ENCODE data around the gene SLC45A3. TPM values are rescaled to one million over a fixed set of nuclear protein-coding genes. Genes with fewer than 3 reads are reported as not detected.

Gene SLC45A3
- total and polyA plus RNA-seq, 2 of the 4 experiments (the other 2 are of a cell fraction), result 1.4 to 2.5 TPM

GRCh38 chr1:205639567-205639966 lies 40.7 kb downstream of the SLC45A3 start:
- H3K27me3 ChIP-seq (ENCODE audit: control insufficient read depth, insufficient read depth, low read length), result no peaks in the 10 kb centered on the region
- no peak overlapping the region for H2AK5ac ChIP-seq (ENCODE audit: low read depth, low read length)
- H3K18ac ChIP-seq (ENCODE audit: low read depth, low read length), result no peak overlapping the region
- H3K79me1 ChIP-seq (ENCODE audit: low read depth in 1 of 2, low read length in 2 of 2), result no peaks in the 10 kb centered on the region
- H3K4me3 ChIP-seq (ENCODE audit: insufficient read depth, low read depth, low read length), result no peak overlapping the region
- H2BK15ac ChIP-seq (ENCODE audit: low read depth, low read length), result no peak overlapping the region
- H3K14ac ChIP-seq (replicated peaks; ENCODE audit: low read depth, low read length), result no peak overlapping the region
- in situ Hi-C loops (cut with MboI; ENCODE audit: low sequenced_read_pairs), result no loop called here
- ATAC-seq (ENCODE audit: low read depth) (no peak), DNase-seq (no peak)
- no peaks in the 10 kb centered on the region for H3K9me3 ChIP-seq (ENCODE audit: control insufficient read depth, insufficient read depth, low read length)
- no peaks in the 10 kb centered on the region for H4K20me1 ChIP-seq (ENCODE audit: insufficient read depth, low read length)
- no peak overlapping the region for H3K23ac ChIP-seq (ENCODE audit: low read depth, low read length)
- no peak overlapping the region for H3K4me2 ChIP-seq (ENCODE audit: low read depth, low read length)
- H3K4me1 ChIP-seq (ENCODE audit: control insufficient read depth, insufficient read depth, low read length), result peaks cover 2% of the 10 kb centered on the region; the same call in 1 of the 2 replicates
- H2BK120ac ChIP-seq (ENCODE audit: low read depth, low read length), result no peak overlapping the region
- ChIA-PET CTCF (interaction anchor here (0.6 kb wide), 1 partner anchor 16 kb away, joined by 4 read pairs; no protein-coding TSS in a partner anchor), POLR2A (ENCODE audit: unreplicated experiment) (no interaction called here)
- H2BK5ac ChIP-seq (ENCODE audit: low read depth, low read length, poor library complexity, severe bottlenecking), result no peak overlapping the region
- dilution Hi-C loops (cut with HindIII; ENCODE audit: low sequenced_read_pairs, unreplicated experiment), result no loop called here
- H3K9ac ChIP-seq (ENCODE audit: low read depth, low read length), result no peak overlapping the region
- H3K4ac ChIP-seq (ENCODE audit: low read depth, low read length), result no peak overlapping the region
- TF ChIP-seq FOS (IDR thresholded peaks at IDR 0.05; ENCODE audit: low read depth, low read length) (no peak), CHD1 (IDR thresholded peaks at IDR 0.05; ENCODE audit: low read depth, low read length) (no peak), RFX5 (IDR thresholded peaks at IDR 0.05; ENCODE audit: low read depth, low read length) (no peak), RCOR1 (IDR thresholded peaks at IDR 0.05; ENCODE audit: insufficient replicate concordance, low read length) (no peak), MAZ (IDR thresholded peaks at IDR 0.05; ENCODE audit: borderline replicate concordance, low read depth, low read length) (no peak), USF2 (IDR thresholded peaks at IDR 0.05; ENCODE audit: low read depth, low read length) (no peak), NFE2L2 (IDR thresholded peaks at IDR 0.05; ENCODE audit: low read depth, low read length) (no peak), RAD21 (IDR thresholded peaks at IDR 0.05; ENCODE audit: low read length) (no peak), SMC3 (IDR thresholded peaks at IDR 0.05; ENCODE audit: low read depth, low read length) (no peak), CEBPB (IDR thresholded peaks at IDR 0.05; ENCODE audit: low read depth, low read length) (no peak)
- H2BK20ac ChIP-seq (ENCODE audit: low read depth, low read length), result no peak overlapping the region
- WGBS, 2 experiments (ENCODE audit: extremely low coverage in 2 of 2, insufficient read length in 1 of 2), result 80% methylated on average over 1 of the region's 1 CpG; no CpG with 5 or more reads in 1 of the 2 experiments
- H3K9me1 ChIP-seq (ENCODE audit: insufficient read depth, low read length), result no peaks in the 10 kb centered on the region
- no peak overlapping the region for H4K8ac ChIP-seq (ENCODE audit: low read depth in 2 of 2, low read length in 2 of 2)
- H3K56ac ChIP-seq (ENCODE audit: extremely low read depth, insufficient read depth, low read length), result no peak overlapping the region
- H3K36me3 ChIP-seq (ENCODE audit: control insufficient read depth, insufficient read depth, low read length), result no peaks in the 10 kb centered on the region
- H4K5ac ChIP-seq (ENCODE audit: low read depth, low read length), result no peak overlapping the region
- H2AK9ac ChIP-seq (replicated peaks; ENCODE audit: low read depth, low read length, poor library complexity), result no peak overlapping the region
- H3K27ac ChIP-seq (ENCODE audit: insufficient read depth, low read length), result no peak overlapping the region
- BruUV-seq (replicated peaks), result no TSS peak
- no peak overlapping the region for H4K91ac ChIP-seq (ENCODE audit: insufficient read depth, low read depth, low read length)
- H2AFZ ChIP-seq (replicated peaks; ENCODE audit: low read length, poor library complexity), result no peak overlapping the region
- intact Hi-C loops (cut with micrococcal nuclease), result no loop called here

All from IMR-90 (cell line).